Esophagus squamous epithelium (tissue), 5 donors: ENCODE results near the gene CMTR2. TPM values are rescaled to one million over a fixed set of nuclear protein-coding genes. Genes with fewer than 3 reads are reported as not detected.
"Not testable (repeated sequence)": the region's sequence is repeated elsewhere in the genome, so short reads cannot be mapped to it uniquely, and the experiment has no call there.

ENCODE experiments used
- DNase-seq: peaks from one replicate; lab custom pipeline; 2025; lab: John Stamatoyannopoulos, UW
- H3K27ac ChIP-seq, 4 donors: fragments of 200-600 bp; sonication (generic); one replicate each; pipeline ENCODE4 v1.5.1; 2016 to 2019; ENCODE audit warnings: mild to moderate bottlenecking in 1 of 4
- H3K27me3 ChIP-seq, 4 donors: fragments of 200-600 bp; sonication (generic); 1 replicate in 3 of 4; 2 replicates in 1 of 4; pipeline versions ENCODE4 v1.5.1 to v1.6.0; 2017 to 2021; ENCODE audit warnings: antibody characterized with exemption in 1 of 4
- H3K36me3 ChIP-seq, 3 donors: fragments of 200-600 bp; sonication (generic); one replicate each; pipeline ENCODE4 v1.5.1; 2016 to 2019
- H3K4me1 ChIP-seq, 3 donors: fragments of 200-600 bp; sonication (generic); one replicate each; pipeline ENCODE4 v1.5.1; 2017 to 2019
- H3K4me3 ChIP-seq, 4 donors: fragments of 200-600 bp; sonication (generic); 1 replicate in 3 of 4; 2 replicates in 1 of 4; pipeline ENCODE4 v1.5.1; 2016 to 2019; ENCODE audit warnings: mild to moderate bottlenecking in 2 of 4, moderate library complexity in 1 of 4
- H3K9me3 ChIP-seq, 3 donors: fragments of 200-600 bp; sonication (generic); one replicate each; pipeline ENCODE4 v1.5.1; 2016 to 2019
- CTCF ChIP-seq, 6 experiments: fragments of 450-650 bp in 4 of 6; fragments of 200-600 bp in 2 of 6; sonication (generic) in 2 of 6; IDR thresholded peaks; one replicate each; pipeline ENCODE4 v1.5.1; 2016 to 2019; ENCODE audit warnings: antibody characterized with exemption in 6 of 6, mild to moderate bottlenecking in 4 of 6, moderate library complexity in 4 of 6
- POLR2A ChIP-seq, 4 donors: fragments of 450-650 bp; IDR thresholded peaks; one replicate each; pipeline ENCODE4 v1.6.1; 2017; ENCODE audit warnings: antibody characterized with exemption in 4 of 4, mild to moderate bottlenecking in 4 of 4, moderate library complexity in 3 of 4
- WGBS, 2 donors: methylation state at CpG; one replicate each; pipeline ENCODE4 v1.1.5; 2018; 5-methylcytosine and 5-hydroxymethylcytosine counted together
- intact Hi-C: fragments of 100-400 bp; cut with DNase I; formaldehyde crosslinking; loops from one replicate; pipeline ENCODE4 v1.15.0; 2022
- total RNA-seq, 4 donors: library from RNA; depleted of rRNA; stranded (reverse); fragments of >200 nt; gene quantifications; one replicate each; pipeline ENCODE4 v1.1.0, GENCODE V29; 2016
- donor health status: DM: yes; HTN: yes; CAD: no.

Gene CMTR2
- total RNA-seq, 4 donors from 2014 or later, result 18.1 to 39.4 (median 29.3) TPM

- intact Hi-C loops, result no loop called here
- TF ChIP-seq CTCF (IDR thresholded peaks at IDR 0.05) (no peak), POLR2A (IDR thresholded peaks at IDR 0.05) (no peak)
- H3K27me3 ChIP-seq, result no peaks in the 10 kb centered on the region
- H3K4me1 ChIP-seq, result no peaks in the 10 kb centered on the region
- peaks cover 0 to 3% (median 0%) of the 10 kb centered on the region in 3 donors for H3K9me3 ChIP-seq
- no peak for DNase-seq
- H3K27ac ChIP-seq, result no peak overlapping the region
- no peaks in the 10 kb centered on the region for H3K36me3 ChIP-seq
- H3K4me3 ChIP-seq, result no peak overlapping the region
- WGBS, 2 donors, result 78% methylated on average over 3 of the region's 3 CpGs
These were observed 38.9 kb upstream of the CMTR2 start for GRCh38 chr16:71328151-71328550.

GRCh38 chr16:71327720-71328119 is 38.5 kb upstream of the CMTR2 start:
- H3K4me1 ChIP-seq, result no peaks in the 10 kb centered on the region
- TF ChIP-seq CTCF (IDR thresholded peaks at IDR 0.05), result no peak
- no peak overlapping the region for H3K4me3 ChIP-seq
- peaks cover 0 to 3% (median 0%) of the 10 kb centered on the region in 3 donors for H3K9me3 ChIP-seq
- H3K27ac ChIP-seq, result no peak overlapping the region
- H3K36me3 ChIP-seq, result no peaks in the 10 kb centered on the region
- DNase-seq, result no peak
- H3K27me3 ChIP-seq, result no peaks in the 10 kb centered on the region
- intact Hi-C loops, result no loop called here

GRCh38 chr16:71319999-71320398 is 30.8 kb upstream of the CMTR2 start:
- intact Hi-C loops, result no loop called here
- TF ChIP-seq POLR2A (IDR thresholded peaks at IDR 0.05), result no peak
- TF ChIP-seq CTCF (IDR thresholded peaks at IDR 0.05), result no peak
- Histone ChIP-seq H3K27ac (no peak overlapping the region), H3K9me3 (no peaks in the 10 kb centered on the region), H3K27me3 (no peaks in the 10 kb centered on the region), H3K4me1 (no peaks in the 10 kb centered on the region), H3K36me3 (no peaks in the 10 kb centered on the region), H3K4me3 (no peak overlapping the region)
- 51 to 65% methylated on average over 3 to 4 of the region's 4 CpGs for WGBS, 2 donors
- DNase-seq, result no peak

GRCh38 chr16:71315269-71315668 is 26.1 kb upstream of the CMTR2 start:
- intact Hi-C loops, result no loop called here
- WGBS, 2 donors, result 5 to 19% methylated on average over 3 of the region's 3 CpGs
- Histone ChIP-seq H3K4me3 (no peak overlapping the region), H3K27me3 (peaks cover 0 to 30% (median 0%) of the 10 kb centered on the region in 4 donors), H3K36me3 (no peaks in the 10 kb centered on the region), H3K9me3 (no peaks in the 10 kb centered on the region), H3K27ac (no peak overlapping the region), H3K4me1 (no peaks in the 10 kb centered on the region)
- no peak for DNase-seq
- no peak for TF ChIP-seq POLR2A (IDR thresholded peaks at IDR 0.05)
- no peak for TF ChIP-seq CTCF (IDR thresholded peaks at IDR 0.05)

GRCh38 chr16:71313591-71313990 is 24.4 kb upstream of the CMTR2 start:
- H3K27ac ChIP-seq, DNase-seq, H3K4me1 ChIP-seq, H3K4me3 ChIP-seq, H3K9me3 ChIP-seq, intact Hi-C loops, H3K36me3 ChIP-seq: not testable (repeated sequence)
- H3K27me3 ChIP-seq, result peaks cover 0 to 30% (median 0%) of the 10 kb centered on the region in 4 donors
- WGBS, 2 donors, result 63 to 69% methylated on average over 3 of the region's 3 CpGs

- Histone ChIP-seq H3K4me3 (no peak overlapping the region), H3K9me3 (no peaks in the 10 kb centered on the region), H3K36me3 (no peaks in the 10 kb centered on the region), H3K27me3 (peaks cover 0 to 30% (median 0%) of the 10 kb centered on the region in 4 donors), H3K4me1 (no peaks in the 10 kb centered on the region), H3K27ac (no peak overlapping the region)
- intact Hi-C loops, result no loop called here
- no peak for DNase-seq
- 24 to 26% methylated on average over 6 to 7 of the region's 7 CpGs for WGBS, 2 donors
- TF ChIP-seq POLR2A (IDR thresholded peaks at IDR 0.05) (no peak), CTCF (IDR thresholded peaks at IDR 0.05) (peak; percentile 57 to 77 (median 66))
These were observed 22.5 kb upstream of the CMTR2 start for GRCh38 chr16:71311553-71312158.
